Measurements from ENCODE around the gene SPOCK3. TPM values are rescaled to one million over a fixed set of nuclear protein-coding genes. Genes with fewer than 3 reads are reported as not detected.

Gene SPOCK3
- total RNA-seq, 2 experiments from 2014 or later, result not detected

GRCh38 chr4:167035390-167035789 lies 198.9 kb downstream of the SPOCK3 start:
- Histone ChIP-seq H3K27ac (ENCODE audit: low read depth, low read length, poor library complexity, severe bottlenecking) (no peak overlapping the region), H3K4me1 (ENCODE audit: insufficient read depth, low read length, poor library complexity, severe bottlenecking) (no peaks in the 10 kb centered on the region), H3K9me2 (ENCODE audit: insufficient read depth, low read length) (no peaks in the 10 kb centered on the region), H4K20me1 (ENCODE audit: insufficient read depth, low read length) (no peaks in the 10 kb centered on the region), H3K4me3 (ENCODE audit: low read depth, low read length, poor library complexity, severe bottlenecking) (no peak overlapping the region), H3K9me3 (ENCODE audit: low read length) (no peaks in the 10 kb centered on the region), H3K36me3 (ENCODE audit: insufficient read depth, low read length) (no peaks in the 10 kb centered on the region), H3K79me2 (ENCODE audit: insufficient read depth, low read depth, low read length) (no peaks in the 10 kb centered on the region), H2AFZ (ENCODE audit: low read length) (no peak overlapping the region), H3K4me2 (ENCODE audit: low read length) (no peak overlapping the region)
- intact Hi-C loops (cut with micrococcal nuclease; ENCODE audit: unreplicated experiment), result no loop called here
- no peak for DNase-seq (ENCODE audit: low spot score)
- ChIA-PET CTCF (ENCODE audit: unreplicated experiment) (no interaction called here), POLR2A (no interaction called here)
- no TSS peak for BruUV-seq (replicated peaks)
- TF ChIP-seq EZH2phosphoT487 (IDR thresholded peaks at IDR 0.05; ENCODE audit: borderline replicate concordance, low read depth, low read length) (no peak), CTCF (conservative IDR thresholded peaks at IDR 0.05; ENCODE audit: low read length) (no peak)

- Histone ChIP-seq H3K79me2 (ENCODE audit: insufficient read depth, low read depth, low read length) (no peaks in the 10 kb centered on the region), H3K36me3 (ENCODE audit: insufficient read depth, low read length) (no peaks in the 10 kb centered on the region), H3K4me2 (ENCODE audit: low read length) (no peak overlapping the region), H3K27ac (ENCODE audit: low read depth, low read length, poor library complexity, severe bottlenecking) (no peak overlapping the region), H3K9me3 (ENCODE audit: low read length) (no peaks in the 10 kb centered on the region), H2AFZ (ENCODE audit: low read length) (no peak overlapping the region), H3K9me2 (ENCODE audit: insufficient read depth, low read length) (no peaks in the 10 kb centered on the region), H3K4me1 (ENCODE audit: insufficient read depth, low read length, poor library complexity, severe bottlenecking) (no peaks in the 10 kb centered on the region), H4K20me1 (ENCODE audit: insufficient read depth, low read length) (no peaks in the 10 kb centered on the region), H3K4me3 (ENCODE audit: low read depth, low read length, poor library complexity, severe bottlenecking) (no peak overlapping the region)
- no peak for TF ChIP-seq EZH2phosphoT487 (IDR thresholded peaks at IDR 0.05; ENCODE audit: borderline replicate concordance, low read depth, low read length)
- no peak for TF ChIP-seq CTCF (conservative IDR thresholded peaks at IDR 0.05; ENCODE audit: low read length)
- POLR2A ChIA-PET, result no interaction called here
- intact Hi-C loops (cut with micrococcal nuclease; ENCODE audit: unreplicated experiment), result no loop called here
- CTCF ChIA-PET (ENCODE audit: unreplicated experiment), result no interaction called here
- DNase-seq (ENCODE audit: low spot score), result no peak
- no TSS peak for BruUV-seq (replicated peaks)
These were observed 199.3 kb downstream of the SPOCK3 start for GRCh38 chr4:167034983-167035382.

- POLR2A ChIA-PET, result no interaction called here
- TF ChIP-seq CTCF (conservative IDR thresholded peaks at IDR 0.05; ENCODE audit: low read length), result no peak
- TF ChIP-seq EZH2phosphoT487 (IDR thresholded peaks at IDR 0.05; ENCODE audit: borderline replicate concordance, low read depth, low read length), result no peak
- intact Hi-C loops (cut with micrococcal nuclease; ENCODE audit: unreplicated experiment), result no loop called here
- no peak for DNase-seq (ENCODE audit: low spot score)
- Histone ChIP-seq H3K79me2 (ENCODE audit: insufficient read depth, low read depth, low read length) (no peaks in the 10 kb centered on the region), H4K20me1 (ENCODE audit: insufficient read depth, low read length) (no peaks in the 10 kb centered on the region), H3K9me3 (ENCODE audit: low read length) (no peaks in the 10 kb centered on the region), H3K4me3 (ENCODE audit: low read depth, low read length, poor library complexity, severe bottlenecking) (no peak overlapping the region), H3K4me2 (ENCODE audit: low read length) (no peak overlapping the region), H2AFZ (ENCODE audit: low read length) (no peak overlapping the region), H3K9me2 (ENCODE audit: insufficient read depth, low read length) (no peaks in the 10 kb centered on the region), H3K4me1 (ENCODE audit: insufficient read depth, low read length, poor library complexity, severe bottlenecking) (no peaks in the 10 kb centered on the region), H3K36me3 (ENCODE audit: insufficient read depth, low read length) (no peaks in the 10 kb centered on the region), H3K27ac (ENCODE audit: low read depth, low read length, poor library complexity, severe bottlenecking) (no peak overlapping the region)
- no TSS peak for BruUV-seq (replicated peaks)
- CTCF ChIA-PET (ENCODE audit: unreplicated experiment), result no interaction called here
These were observed 201.4 kb downstream of the SPOCK3 start for GRCh38 chr4:167032871-167033270.
